ENCODE measurements around the gene BRSK1.
A peak's percentile ranks its signal among the peaks of the same experiment; 100 is the strongest.

BRSK1 gene

DNA sequence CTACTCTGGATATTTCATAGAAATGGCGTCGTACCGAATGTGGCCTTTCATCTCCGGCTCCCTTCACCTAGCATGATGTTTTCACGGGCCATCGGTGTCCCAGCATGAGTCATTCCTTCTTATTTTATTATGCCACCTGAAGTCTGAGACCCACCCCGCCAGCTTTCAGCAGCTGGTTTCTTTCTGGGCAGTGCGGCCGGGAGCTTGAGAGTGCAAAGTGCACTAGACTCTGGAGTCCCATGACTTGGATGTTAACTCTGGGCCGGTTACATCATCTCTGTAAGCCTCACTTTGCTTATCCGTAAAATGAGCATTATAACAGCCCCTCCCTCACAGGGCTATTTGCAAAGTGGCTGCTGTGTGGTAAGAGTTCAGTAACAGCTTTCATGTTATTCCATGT lies 50.1 kb downstream of the BRSK1 start:
- H3K4me3 ChIP-seq (replicated peaks; ENCODE audit: low read depth, low read length), result no peak overlapping the region
- TF ChIP-seq, protein P1, sequence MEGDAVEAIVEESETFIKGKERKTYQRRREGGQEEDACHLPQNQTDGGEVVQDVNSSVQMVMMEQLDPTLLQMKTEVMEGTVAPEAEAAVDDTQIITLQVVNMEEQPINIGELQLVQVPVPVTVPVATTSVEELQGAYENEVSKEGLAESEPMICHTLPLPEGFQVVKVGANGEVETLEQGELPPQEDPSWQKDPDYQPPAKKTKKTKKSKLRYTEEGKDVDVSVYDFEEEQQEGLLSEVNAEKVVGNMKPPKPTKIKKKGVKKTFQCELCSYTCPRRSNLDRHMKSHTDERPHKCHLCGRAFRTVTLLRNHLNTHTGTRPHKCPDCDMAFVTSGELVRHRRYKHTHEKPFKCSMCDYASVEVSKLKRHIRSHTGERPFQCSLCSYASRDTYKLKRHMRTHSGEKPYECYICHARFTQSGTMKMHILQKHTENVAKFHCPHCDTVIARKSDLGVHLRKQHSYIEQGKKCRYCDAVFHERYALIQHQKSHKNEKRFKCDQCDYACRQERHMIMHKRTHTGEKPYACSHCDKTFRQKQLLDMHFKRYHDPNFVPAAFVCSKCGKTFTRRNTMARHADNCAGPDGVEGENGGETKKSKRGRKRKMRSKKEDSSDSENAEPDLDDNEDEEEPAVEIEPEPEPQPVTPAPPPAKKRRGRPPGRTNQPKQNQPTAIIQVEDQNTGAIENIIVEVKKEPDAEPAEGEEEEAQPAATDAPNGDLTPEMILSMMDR (IDR thresholded peaks at IDR 0.05; ENCODE audit: low read length, missing control alignments), result no peak
- DNase-seq (ENCODE audit: low read depth), result no peak

DNA sequence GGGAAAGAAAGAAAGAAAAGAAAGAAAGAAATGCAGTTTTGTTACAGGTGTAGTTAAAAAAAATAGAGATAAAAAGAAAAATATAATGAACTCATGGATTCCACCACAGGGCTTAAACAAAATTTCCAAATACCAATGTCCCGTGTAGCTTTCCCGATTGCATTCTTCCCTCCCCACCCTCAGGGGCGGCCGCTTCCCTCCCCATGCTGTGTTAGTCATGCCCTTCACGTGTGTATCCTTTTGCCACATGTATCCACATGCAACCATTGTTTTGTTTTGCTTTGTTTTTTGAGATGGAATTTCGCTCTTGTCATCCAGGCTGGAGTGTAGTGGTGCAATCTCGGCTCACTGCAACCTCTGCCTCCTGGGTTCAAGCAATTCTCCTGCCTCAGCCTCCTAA lies 52.3 kb downstream of the BRSK1 start:
- DNase-seq (ENCODE audit: low read depth), result no peak
- TF ChIP-seq, protein P1 (IDR thresholded peaks at IDR 0.05; ENCODE audit: low read length, missing control alignments), result no peak
- H3K4me3 ChIP-seq (replicated peaks; ENCODE audit: low read depth, low read length), result no peak overlapping the region

DNA sequence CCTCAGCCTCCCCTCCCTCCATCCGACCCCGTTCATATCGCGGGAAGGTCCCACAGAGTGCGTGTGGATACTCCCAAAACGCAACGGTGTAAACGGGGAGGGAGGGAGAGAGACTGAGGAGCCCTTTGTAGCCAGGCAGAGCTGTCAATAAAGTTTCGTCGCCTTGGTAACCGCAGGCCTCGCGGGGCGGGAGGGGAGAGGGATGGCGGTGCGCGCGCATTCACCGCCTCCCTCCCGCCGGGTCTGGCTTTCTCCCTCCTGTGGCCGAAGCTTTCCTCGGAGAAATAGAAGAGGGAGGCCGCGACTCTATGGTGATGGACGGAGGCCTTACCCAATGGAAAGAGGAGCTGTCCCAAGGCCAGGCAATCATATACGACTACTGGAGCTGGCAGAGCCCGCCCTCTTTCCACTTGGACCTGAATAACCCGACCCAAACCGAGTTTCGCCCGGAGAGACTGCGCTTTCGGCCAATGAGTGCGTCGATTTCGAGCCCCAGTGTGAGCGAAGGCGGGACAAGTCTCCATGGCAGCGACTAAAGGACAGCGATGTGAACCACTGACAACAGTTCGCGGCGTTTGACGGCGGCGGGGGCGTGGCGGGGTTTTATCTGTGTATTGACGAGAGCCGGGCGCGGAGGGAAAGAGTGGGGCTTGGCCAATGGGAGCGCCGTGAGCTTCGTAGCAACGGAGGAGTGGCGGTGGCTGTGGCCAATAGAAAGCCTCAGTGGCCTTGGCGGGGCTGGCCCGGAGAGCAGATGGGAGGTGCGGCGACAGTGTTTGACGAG lies 55.5 kb downstream of the BRSK1 start, which contains the start of gene KMT5C:
KMT5C (plus strand) TSS at position 772 of the 784 bp plus-strand sequence. CDS start 2,061 bp downstream, outside the sequence.
- peak; percentile 100 for DNase-seq (ENCODE audit: low read depth)
- TF ChIP-seq, protein P1 (IDR thresholded peaks at IDR 0.05; ENCODE audit: low read length, missing control alignments), result peak; percentile 33
- H3K4me3 ChIP-seq (replicated peaks; ENCODE audit: low read depth, low read length), result peak within 1 kb of the TSS; percentile 77

DNA sequence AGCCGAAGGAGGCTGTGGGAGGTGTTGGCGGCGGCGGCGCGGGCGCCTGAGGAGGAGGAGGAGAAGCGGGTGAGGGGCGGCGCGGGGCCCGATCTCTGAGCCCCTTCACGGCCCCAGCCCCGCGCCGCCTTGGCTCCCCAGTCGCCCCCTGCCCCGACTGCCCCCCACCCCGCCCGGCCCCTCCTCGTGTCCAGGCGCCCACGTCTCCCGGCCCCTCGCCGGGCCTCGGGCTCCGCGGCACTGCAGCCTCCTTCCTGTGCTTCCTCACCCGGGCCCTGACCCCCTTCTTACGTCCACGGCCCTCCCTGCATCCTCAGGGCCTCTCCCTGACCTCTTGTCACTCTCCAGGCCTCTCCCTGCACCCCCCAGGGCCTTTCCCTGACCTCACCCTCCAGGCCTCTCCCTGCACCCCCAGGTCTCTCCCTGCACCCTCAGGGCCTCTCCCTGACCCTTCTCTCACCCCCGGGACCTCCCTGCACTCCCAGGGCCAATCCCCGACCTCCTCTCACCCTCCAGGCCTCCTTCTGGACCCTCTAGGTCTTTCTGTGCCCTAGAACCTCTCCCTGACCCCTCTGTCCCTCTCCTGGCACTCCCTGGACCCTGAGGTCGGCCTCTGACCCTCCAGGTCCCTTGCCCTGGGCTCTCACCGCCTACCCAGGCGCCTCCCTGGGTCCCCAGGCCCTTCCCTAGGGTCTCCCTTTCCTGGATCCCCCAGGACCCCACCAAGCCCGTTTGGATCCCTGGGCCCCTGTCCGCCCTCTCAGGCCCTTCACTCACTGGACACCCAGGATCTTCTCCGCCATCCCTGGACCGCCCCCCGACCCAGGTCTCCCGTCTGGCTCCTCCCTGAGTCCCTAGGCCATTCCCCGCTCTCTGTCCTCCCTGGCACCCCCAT lies 56.3 kb downstream of the BRSK1 start:
- TF ChIP-seq, protein P1 (IDR thresholded peaks at IDR 0.05; ENCODE audit: low read length, missing control alignments), result no peak
- H3K4me3 ChIP-seq (replicated peaks; ENCODE audit: low read depth, low read length), result peak overlapping the region; percentile 77
- DNase-seq (ENCODE audit: low read depth), result no peak

DNA sequence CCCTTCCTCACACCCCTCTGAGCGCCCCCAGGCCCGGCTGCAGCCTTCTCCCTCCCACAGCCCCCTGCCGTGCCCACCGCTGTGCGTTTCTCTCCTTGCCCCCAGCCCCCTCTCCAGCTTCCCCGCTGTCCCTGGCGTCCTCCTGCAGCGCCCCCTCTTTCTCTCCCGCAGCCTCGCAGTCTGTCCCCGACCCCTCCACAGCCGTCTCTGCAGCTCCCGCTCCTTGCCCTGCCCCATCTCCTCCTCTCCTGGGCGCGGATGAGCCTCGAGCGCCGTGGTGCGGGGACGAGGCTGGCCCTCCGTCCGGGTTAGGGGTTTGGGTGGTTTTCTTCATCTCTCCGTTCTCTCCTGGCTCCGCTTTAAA lies 57.0 kb downstream of the BRSK1 start:
- peak overlapping the region; percentile 77 for H3K4me3 ChIP-seq (replicated peaks; ENCODE audit: low read depth, low read length)
- no peak for DNase-seq (ENCODE audit: low read depth)
- TF ChIP-seq, protein P1 (IDR thresholded peaks at IDR 0.05; ENCODE audit: low read length, missing control alignments), result peak; percentile 3

DNA sequence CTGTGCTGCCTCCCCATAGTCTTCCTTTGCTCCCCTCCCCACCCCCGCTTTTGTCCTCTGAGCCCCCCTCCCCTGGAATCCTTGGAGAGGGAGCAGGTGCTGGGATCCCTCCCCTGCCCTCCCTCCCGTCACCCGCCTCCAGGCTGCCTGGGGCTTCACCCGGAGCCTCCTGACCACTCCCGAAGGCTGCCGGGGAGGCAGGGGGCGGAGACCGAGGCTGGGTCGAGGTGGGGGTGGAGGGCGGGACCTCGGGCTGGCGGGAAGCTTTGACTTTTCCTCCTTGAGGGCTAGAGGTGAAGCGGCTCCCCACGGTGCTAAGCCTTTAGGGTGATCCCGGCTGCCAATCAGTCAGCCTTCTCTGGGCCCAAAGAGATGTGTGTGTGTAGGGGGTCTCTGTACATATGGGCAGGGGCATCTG lies 57.4 kb downstream of the BRSK1 start:
- peak overlapping the region; percentile 77 for H3K4me3 ChIP-seq (replicated peaks; ENCODE audit: low read depth, low read length)
- peak; percentile 59 for DNase-seq (ENCODE audit: low read depth)
- TF ChIP-seq, protein P1 (IDR thresholded peaks at IDR 0.05; ENCODE audit: low read length, missing control alignments), result no peak
